Mesenchymal stem cell (in vitro differentiated cells and primary cell): ENCODE results near the gene SMAP1.

Source experiments
- DNase-seq: peaks from one replicate; pipeline ENCODE4 v3.0.0-alpha.2; 2013
- H2AFZ ChIP-seq: one replicate; pipeline ENCODE4 v1.6.1; 2013; ENCODE audit warnings: low read depth, mild to moderate bottlenecking, control low read depth, inconsistent platforms, low read length, moderate library complexity
- H2AK5ac ChIP-seq: 2 replicates; pipeline ENCODE4 v1.6.1; 2013; ENCODE audit warnings: low read length, moderate library complexity, mild to moderate bottlenecking, inconsistent platforms; ENCODE audit not compliant: severe bottlenecking
- H2BK120ac ChIP-seq: one replicate; pipeline ENCODE4 v1.6.1; 2013; ENCODE audit warnings: low read depth, mild to moderate bottlenecking, inconsistent platforms, low read length, moderate library complexity
- H2BK12ac ChIP-seq, 2 experiments: one replicate each; pipeline ENCODE4 v1.6.1; 2013; ENCODE audit warnings: inconsistent platforms in 2 of 2, low read length in 2 of 2, mild to moderate bottlenecking in 2 of 2, moderate library complexity in 2 of 2, control low read depth in 1 of 2
- H2BK15ac ChIP-seq: one replicate; pipeline ENCODE4 v1.6.1; 2013; ENCODE audit warnings: mild to moderate bottlenecking, low read depth, inconsistent platforms; ENCODE audit not compliant: poor library complexity, severe bottlenecking
- H2BK5ac ChIP-seq: 2 replicates; pipeline ENCODE4 v1.6.1; 2013; ENCODE audit warnings: low read depth, mild to moderate bottlenecking, low read length, control low read depth, inconsistent platforms; ENCODE audit not compliant: poor library complexity, severe bottlenecking
- H3K14ac ChIP-seq, 2 experiments: one replicate each; pipeline ENCODE4 v1.6.1; 2013; ENCODE audit warnings: inconsistent platforms in 2 of 2, low read length in 2 of 2, control low read depth in 1 of 2, mild to moderate bottlenecking in 1 of 2, moderate library complexity in 1 of 2
- H3K18ac ChIP-seq, 2 experiments: one replicate each; pipeline ENCODE4 v1.6.1; 2013; ENCODE audit warnings: inconsistent platforms in 2 of 2, low read length in 2 of 2, control low read depth in 1 of 2, low read depth in 1 of 2, mild to moderate bottlenecking in 1 of 2
- H3K23ac ChIP-seq, 2 experiments: one replicate each; pipeline ENCODE4 v1.6.1; 2013; ENCODE audit warnings: inconsistent platforms in 2 of 2, low read length in 2 of 2, mild to moderate bottlenecking in 2 of 2, moderate library complexity in 2 of 2, control low read depth in 1 of 2
- H3K27ac ChIP-seq: 2 replicates; pipeline ENCODE4 v1.5.1; 2013; ENCODE audit warnings: mild to moderate bottlenecking, moderate library complexity, low read length, control low read depth, inconsistent platforms; ENCODE audit not compliant: poor library complexity, severe bottlenecking
- H3K27me3 ChIP-seq, 2 experiments: 2 replicates each; pipeline versions ENCODE4 v1.6.1 to v1.7.0; 2013; ENCODE audit warnings: low read length in 2 of 2, mild to moderate bottlenecking in 2 of 2, moderate library complexity in 2 of 2, control low read depth in 1 of 2, inconsistent platforms in 1 of 2; ENCODE audit not compliant: control insufficient read depth in 1 of 2, insufficient read depth in 1 of 2
- H3K36me3 ChIP-seq, 2 experiments: 2 replicates each; pipeline versions ENCODE4 v1.6.1 to v1.7.0; 2013; ENCODE audit warnings: low read length in 2 of 2, control low read depth in 1 of 2, inconsistent platforms in 1 of 2, low read depth in 1 of 2, mild to moderate bottlenecking in 1 of 2; ENCODE audit not compliant: insufficient read depth in 2 of 2, control insufficient read depth in 1 of 2
- H3K4ac ChIP-seq, 2 experiments: one replicate each; pipeline ENCODE4 v1.6.1; 2013; ENCODE audit warnings: inconsistent platforms in 2 of 2, low read length in 2 of 2, mild to moderate bottlenecking in 2 of 2, moderate library complexity in 2 of 2, control low read depth in 1 of 2, low read depth in 1 of 2
- H3K4me1 ChIP-seq: 2 replicates; pipeline ENCODE4 v1.6.1; 2013; ENCODE audit warnings: low read depth, low read length, control low read depth; ENCODE audit not compliant: control insufficient read depth, insufficient read depth
- H3K4me2 ChIP-seq: 2 replicates; pipeline ENCODE4 v1.6.1; 2013; ENCODE audit warnings: low read length, mild to moderate bottlenecking, inconsistent platforms; ENCODE audit not compliant: poor library complexity, severe bottlenecking
- H3K4me3 ChIP-seq, 2 experiments: 2 replicates each; pipeline versions ENCODE4 v1.5.1 to v1.7.0; 2013; ENCODE audit warnings: low read length in 2 of 2, mild to moderate bottlenecking in 2 of 2, control low read depth in 1 of 2, low read depth in 1 of 2; ENCODE audit not compliant: insufficient read depth in 1 of 2
- H3K79me1 ChIP-seq: replicated peaks from 2 replicates; pipeline ENCODE4 v1.6.1; 2013; ENCODE audit warnings: mild to moderate bottlenecking, control low read depth, low read length, inconsistent platforms; ENCODE audit not compliant: poor library complexity, severe bottlenecking
- H3K9ac ChIP-seq: 2 replicates; pipeline ENCODE4 v1.7.0; 2013; ENCODE audit warnings: mild to moderate bottlenecking, low read length, moderate library complexity
- H3K9me3 ChIP-seq: 2 replicates; pipeline ENCODE4 v1.7.0; 2013; ENCODE audit warnings: mild to moderate bottlenecking, low read length; ENCODE audit not compliant: control insufficient read depth
- H4K8ac ChIP-seq: one replicate; pipeline ENCODE4 v1.6.1; 2013; ENCODE audit warnings: inconsistent platforms, mild to moderate bottlenecking, low read length, moderate library complexity
- H4K91ac ChIP-seq: one replicate; pipeline ENCODE4 v1.6.1; 2013; ENCODE audit warnings: mild to moderate bottlenecking, low read length, inconsistent platforms
- whole genome bisulfite sequencing: methylation state at CpG from one replicate; pipeline ENCODE4 v1.1.7; 2013; ENCODE audit warnings: mixed read lengths; 5-methylcytosine and 5-hydroxymethylcytosine counted together

SMAP1 gene

DNA sequence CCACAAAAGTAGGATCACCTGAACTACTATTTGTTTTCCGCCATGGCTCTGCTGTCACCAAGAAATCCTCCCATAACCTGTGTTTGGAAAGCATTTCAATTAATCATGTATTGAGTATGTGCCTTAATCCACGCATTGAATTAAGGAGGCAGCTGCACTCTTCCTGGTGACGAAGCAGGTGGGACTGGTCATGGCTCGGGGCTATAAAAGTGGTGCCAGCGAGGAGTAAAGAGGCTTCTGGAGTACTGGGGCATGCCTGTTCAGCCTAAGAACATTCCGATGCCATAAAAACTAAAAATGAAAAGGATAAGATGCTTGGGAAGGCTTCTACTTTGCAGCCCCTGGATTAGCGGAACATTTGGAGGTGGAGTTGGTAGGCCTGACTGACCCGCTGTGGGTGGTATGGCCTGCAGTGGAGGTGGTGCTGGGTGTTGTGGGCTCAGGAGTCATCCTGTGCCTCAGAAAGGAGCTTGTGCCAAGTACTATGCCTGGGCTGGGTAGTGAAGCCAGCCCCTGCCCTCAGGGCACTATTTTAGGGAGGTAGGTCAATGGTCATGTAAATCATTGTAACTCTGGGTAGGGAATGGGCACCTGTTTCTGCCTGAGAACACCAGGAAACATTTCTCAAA is 178.6 kb downstream of the SMAP1 start:
- no peak overlapping the region for H3K9ac ChIP-seq
- H2AK5ac ChIP-seq = no peak overlapping the region
- no peak for DNase-seq
- no peak overlapping the region for H2BK12ac ChIP-seq
- no peaks in the 10 kb centered on the region for H3K9me3 ChIP-seq
- WGBS = 99% methylated on average over 8 of the region's 8 CpGs
- H3K23ac ChIP-seq = no peak overlapping the region
- no peaks in the 10 kb centered on the region for H3K4me1 ChIP-seq
- H2BK5ac ChIP-seq = no peak overlapping the region
- no peak overlapping the region for H2BK120ac ChIP-seq
- H3K27me3 ChIP-seq = no peaks in the 10 kb centered on the region
- H2BK15ac ChIP-seq = no peak overlapping the region
- no peak overlapping the region for H2AFZ ChIP-seq
- H3K4ac ChIP-seq = no peak overlapping the region
- H4K91ac ChIP-seq = no peak overlapping the region
- no peak overlapping the region for H3K4me2 ChIP-seq
- no peak overlapping the region for H4K8ac ChIP-seq
- no peak overlapping the region for H3K4me3 ChIP-seq
- no peak overlapping the region for H3K18ac ChIP-seq
- H3K14ac ChIP-seq = no peak overlapping the region
- H3K79me1 ChIP-seq = peaks cover 6% of the 10 kb centered on the region
- no peak overlapping the region for H3K27ac ChIP-seq
- peaks cover 4 to 9% of the 10 kb centered on the region in 2 experiments for H3K36me3 ChIP-seq

DNA sequence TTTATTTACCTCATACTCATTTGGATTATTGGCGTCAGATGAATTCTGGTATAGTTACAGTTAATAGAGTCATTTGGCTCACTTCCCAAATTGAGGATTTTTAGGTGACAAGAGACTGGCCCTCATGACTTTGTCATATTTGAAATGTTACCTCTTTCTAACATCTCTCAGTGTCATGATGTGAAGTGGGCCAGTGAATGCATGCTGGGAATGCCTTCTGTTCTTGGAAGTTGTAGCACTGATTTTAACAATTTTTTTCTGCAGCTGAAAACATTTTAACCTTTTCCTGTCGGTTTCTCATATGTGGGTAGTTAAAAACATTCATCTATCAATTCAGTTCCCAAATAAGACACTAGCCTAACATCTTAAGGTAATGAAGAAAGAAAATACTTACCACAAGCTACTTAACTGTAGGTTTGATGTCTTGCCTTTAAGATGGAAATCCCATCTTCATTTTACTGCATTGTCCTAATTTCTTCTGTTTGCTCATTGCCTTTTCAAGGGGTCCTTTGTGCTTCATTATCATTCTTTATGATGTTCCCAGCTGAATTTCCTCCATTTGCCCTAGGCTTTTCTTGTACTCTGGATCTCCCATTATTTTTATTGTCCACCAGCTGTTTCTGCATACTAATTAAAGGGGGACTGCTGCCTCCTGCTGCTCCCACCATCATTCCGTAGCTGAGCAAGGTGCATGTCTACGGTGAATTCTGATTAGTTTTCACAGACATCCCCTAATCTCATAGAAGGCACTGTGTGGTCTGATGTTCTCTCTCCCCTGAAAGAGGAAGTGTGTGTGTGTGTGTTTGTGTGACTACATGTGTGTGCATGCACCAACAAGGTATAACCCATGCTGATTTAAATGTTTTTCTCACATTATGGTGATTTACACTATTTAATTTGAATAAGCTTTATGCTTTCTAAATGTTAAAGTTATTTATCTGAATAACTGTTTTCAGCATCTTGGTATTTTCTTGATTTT is 179.7 kb downstream of the SMAP1 start:
- Histone ChIP-seq H3K36me3 (peaks cover 4 to 9% of the 10 kb centered on the region in 2 experiments), H4K91ac (no peak overlapping the region), H2BK5ac (no peak overlapping the region), H2BK120ac (no peak overlapping the region), H3K23ac (no peak overlapping the region), H3K9me3 (no peaks in the 10 kb centered on the region), H3K79me1 (peaks cover 4% of the 10 kb centered on the region), H2BK15ac (no peak overlapping the region), H3K18ac (no peak overlapping the region), H3K9ac (no peak overlapping the region), H4K8ac (no peak overlapping the region), H3K27me3 (no peaks in the 10 kb centered on the region), H2AFZ (no peak overlapping the region), H2BK12ac (no peak overlapping the region), H3K4me3 (no peak overlapping the region), H3K4ac (no peak overlapping the region), H3K27ac (no peak overlapping the region), H3K14ac (no peak overlapping the region), H3K4me2 (no peak overlapping the region), H3K4me1 (no peaks in the 10 kb centered on the region), H2AK5ac (no peak overlapping the region)
- DNase-seq = no peak
- WGBS = 93% methylated on average over 3 of the region's 4 CpGs

DNA sequence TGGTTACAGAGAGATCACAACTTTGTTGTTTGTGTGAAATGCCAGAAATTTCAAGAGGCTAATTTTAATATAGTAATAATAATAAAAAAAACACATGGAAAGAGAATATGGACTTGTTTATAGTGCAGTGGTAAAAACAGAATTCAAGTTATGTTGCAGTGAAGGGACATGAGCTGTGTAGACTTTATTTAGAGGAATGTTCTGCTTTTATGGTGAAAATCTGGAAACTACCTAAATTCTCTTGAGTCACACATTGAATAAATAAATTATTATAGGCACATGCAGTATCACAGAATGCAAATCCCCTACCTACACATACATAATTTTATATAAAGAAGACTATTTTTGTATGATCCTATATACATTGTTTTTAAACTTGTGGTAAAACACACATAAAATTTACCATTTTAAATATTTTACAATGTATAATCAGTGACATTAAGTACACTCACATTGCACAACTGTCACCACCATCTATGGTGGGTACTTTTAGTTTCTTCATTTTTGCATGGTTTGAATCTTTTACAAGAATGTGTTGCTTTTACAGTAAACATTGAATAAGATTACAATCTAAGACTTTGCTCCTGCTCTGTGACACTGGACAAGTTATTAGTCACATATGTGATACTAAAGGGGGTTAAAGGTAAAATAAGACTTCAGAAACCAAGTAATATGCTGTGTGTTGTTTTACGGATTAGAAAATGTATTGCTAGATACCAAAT is 181.8 kb downstream of the SMAP1 start:
- H3K27ac ChIP-seq = no peak overlapping the region
- H3K18ac ChIP-seq = no peak overlapping the region
- H2AFZ ChIP-seq = no peak overlapping the region
- no peak overlapping the region for H3K4me3 ChIP-seq
- no peaks in the 10 kb centered on the region for H3K4me1 ChIP-seq
- no peak overlapping the region for H3K4me2 ChIP-seq
- peaks cover 2% of the 10 kb centered on the region for H3K79me1 ChIP-seq
- no peak overlapping the region for H3K9ac ChIP-seq
- H2AK5ac ChIP-seq = no peak overlapping the region
- H2BK15ac ChIP-seq = no peak overlapping the region
- H4K8ac ChIP-seq = no peak overlapping the region
- H3K14ac ChIP-seq = no peak overlapping the region
- H3K27me3 ChIP-seq = no peaks in the 10 kb centered on the region
- H2BK12ac ChIP-seq = no peak overlapping the region
- H4K91ac ChIP-seq = no peak overlapping the region
- H3K9me3 ChIP-seq = no peaks in the 10 kb centered on the region
- no peak overlapping the region for H3K23ac ChIP-seq
- H3K4ac ChIP-seq = no peak overlapping the region
- DNase-seq = peak; percentile 33
- H2BK5ac ChIP-seq = no peak overlapping the region
- 97% methylated on average over 1 of the region's 1 CpG for WGBS
- H2BK120ac ChIP-seq = no peak overlapping the region
- H3K36me3 ChIP-seq = peaks cover 4 to 16% of the 10 kb centered on the region in 2 experiments
